GM21619 (cell line): ENCODE data around the gene CGB8.

Experiments
- ATAC-seq: cut with Tn5 transposase; IDR thresholded peaks from one replicate; pipeline ENCODE4 v1.9.1; 2021; ENCODE audit not compliant: unreplicated experiment

CGB8 gene

DNA sequence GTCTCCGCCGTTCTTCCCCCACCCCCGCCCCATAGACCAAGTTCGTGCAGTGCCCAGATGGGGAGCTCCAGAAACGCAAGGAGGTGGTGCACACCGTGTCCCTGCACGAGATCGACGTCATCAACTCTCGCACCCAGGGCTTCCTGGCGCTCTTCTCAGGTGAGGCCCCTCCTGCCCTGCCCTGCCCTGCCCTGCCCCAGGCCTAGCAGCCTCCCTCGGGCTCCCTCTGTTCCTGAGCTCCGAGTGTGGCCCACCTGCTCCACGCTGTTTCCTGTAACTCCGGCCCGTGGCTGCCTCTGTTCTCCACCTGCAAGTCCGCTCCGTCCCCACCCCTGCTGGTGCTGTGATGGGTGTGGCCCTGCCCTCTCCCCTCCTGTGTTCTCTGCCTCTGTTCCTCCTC, 38.5 kb downstream of the CGB8 start:
- no peak for ATAC-seq

DNA sequence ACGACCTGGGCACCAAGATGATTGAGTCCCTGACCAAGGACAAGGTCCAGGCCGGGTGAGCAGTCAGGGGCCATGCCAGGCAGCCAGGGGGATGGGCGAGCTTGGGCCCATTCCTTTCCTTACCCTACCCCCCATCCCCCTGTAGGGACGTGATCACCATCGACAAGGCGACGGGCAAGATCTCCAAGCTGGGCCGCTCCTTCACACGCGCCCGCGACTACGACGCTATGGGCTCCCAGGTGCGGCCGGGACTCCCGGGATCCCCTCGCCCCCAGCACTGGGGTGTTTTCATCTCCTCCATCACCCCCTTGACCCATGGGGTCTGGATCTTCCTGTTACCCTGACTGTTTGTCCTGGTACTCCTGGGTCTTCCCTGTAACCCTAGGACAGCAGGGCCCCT, 39.1 kb downstream of the CGB8 start:
- ATAC-seq: no peak

DNA sequence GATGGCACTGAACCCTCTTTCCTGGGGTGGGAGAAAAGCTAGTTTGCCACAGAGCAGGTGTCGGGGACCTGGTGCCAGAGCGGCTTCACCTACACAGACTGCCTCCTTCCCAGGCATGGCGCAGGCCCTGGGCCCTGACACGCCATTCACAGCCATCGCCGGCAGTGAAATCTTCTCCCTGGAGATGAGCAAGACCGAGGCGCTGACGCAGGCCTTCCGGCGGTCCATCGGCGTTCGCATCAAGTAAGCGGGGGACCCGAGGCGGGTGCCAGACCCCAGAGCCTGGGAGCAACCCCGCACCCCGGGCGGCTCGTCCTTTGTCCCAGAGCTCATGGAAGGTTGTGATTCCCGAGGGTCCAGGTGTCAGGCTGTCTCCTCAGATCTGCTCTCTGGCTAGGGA, 42.0 kb downstream of the CGB8 start:
- no peak for ATAC-seq

DNA sequence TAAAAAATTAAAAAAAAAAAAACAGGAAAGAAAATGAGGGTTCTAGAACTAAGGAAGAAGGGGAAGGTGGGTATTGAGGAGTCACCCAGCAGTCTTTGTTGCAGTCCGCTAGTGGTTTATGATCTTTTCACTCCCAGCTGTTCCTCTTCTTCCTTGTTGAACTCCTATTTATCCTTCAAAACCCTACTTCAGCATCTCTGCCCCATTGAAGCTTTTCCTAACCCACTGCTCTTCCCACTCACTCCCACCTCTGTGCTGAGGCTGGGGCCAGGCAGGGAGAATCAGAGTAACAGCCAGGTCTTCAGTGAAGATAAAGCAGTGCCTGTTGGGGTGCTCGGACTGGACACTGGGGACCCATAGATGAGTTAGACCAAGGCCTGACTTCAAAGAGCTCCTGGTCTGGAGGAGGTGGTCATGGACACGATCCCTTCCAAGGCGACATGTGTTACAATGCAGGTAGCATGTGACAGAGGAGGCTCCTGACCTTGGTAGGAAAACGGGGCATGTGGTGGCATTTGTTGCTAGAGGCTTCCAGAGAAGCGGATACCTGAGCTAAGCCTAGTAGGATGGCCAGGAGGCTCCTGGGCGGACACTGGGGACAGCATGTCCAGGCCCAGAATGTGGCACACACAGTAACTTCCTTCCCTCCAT, 43.8 kb downstream of the CGB8 start:
- ATAC-seq: no peak

DNA sequence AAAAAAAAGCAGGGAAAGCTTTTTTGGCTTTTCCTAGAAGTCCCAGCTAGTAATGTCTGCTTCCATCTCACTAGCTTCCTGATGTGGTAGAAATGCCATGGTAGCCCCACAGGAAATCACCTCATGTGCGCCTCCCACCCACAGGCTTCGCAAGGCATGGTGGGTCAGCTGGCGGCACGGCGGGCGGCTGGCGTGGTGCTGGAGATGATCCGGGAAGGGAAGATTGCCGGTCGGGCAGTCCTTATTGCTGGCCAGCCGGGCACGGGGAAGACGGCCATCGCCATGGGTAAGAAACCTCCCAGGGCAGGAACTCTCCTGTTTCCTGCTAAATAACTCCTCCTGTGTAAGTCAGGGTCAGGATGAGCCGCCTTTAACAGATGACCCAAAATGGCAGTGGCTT, 44.8 kb downstream of the CGB8 start:
- no peak for ATAC-seq

DNA sequence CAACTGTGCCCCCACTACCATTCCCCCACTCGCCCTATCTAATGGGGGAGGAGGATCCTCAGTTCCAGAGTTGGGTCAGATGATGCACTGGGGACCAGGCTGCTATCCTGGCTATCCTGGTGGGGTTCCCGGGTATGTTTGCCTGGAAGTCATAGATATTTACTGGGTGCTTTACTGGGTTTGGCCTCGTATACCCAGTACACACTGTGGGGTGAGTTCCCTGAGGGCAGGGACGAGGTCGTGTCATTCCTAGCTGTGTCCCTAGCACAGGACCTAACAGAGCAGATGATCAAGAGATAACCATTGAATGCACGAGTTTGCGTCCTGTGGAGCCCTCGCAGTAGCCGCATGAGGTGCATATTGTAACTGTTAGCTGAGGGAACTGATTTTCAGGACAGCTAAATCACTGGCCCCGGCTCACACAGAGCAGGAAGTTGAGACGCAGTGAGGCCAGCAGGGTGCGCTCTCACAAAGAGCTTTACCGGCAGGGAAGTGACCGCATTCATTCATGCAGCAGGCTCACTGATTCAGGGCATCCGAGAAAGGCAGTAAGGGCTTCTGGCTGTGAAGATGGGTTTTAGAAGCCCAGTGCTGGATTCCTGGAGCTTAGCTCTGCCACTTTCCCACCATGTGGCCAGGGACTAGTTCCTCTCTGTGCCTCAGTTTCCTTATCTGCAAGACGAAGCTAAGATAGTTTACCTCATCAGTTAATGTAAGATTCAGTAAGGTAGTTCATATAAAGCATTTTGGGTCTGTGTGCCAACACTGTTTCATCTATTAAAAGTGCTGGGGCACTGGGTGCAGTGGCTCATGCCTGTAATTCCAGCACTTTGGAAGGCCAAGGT, 49.2 kb downstream of the CGB8 start:
- no peak for ATAC-seq

DNA sequence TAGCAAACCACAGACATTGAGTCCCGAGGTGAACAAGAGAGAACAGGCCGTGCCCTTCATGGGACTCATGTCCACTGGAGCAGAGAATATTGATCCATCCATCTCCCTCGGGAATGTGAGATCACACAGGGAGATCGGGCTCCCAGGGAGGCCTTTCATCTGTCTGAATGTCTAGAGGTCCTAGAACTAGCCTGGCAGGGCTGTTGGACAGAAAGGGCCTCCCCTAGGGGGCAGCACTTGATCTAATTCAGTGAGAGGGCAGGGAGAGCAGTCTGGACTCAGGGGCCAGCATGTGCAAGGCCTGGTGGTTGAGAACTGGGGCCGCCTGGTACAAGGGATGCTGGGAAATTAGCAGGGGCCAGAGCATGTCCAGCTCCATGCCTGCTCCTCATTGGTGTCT, 50.9 kb downstream of the CGB8 start:
- no peak for ATAC-seq
